ENCODE measurements around the gene SLC35A2. TPM values are rescaled to one million over a fixed set of nuclear protein-coding genes. Genes with fewer than 3 reads are reported as not detected.

SLC35A2 gene
- polyA plus RNA-seq (2012; ENCODE audit: low read depth, missing spikeins): 13.9 TPM

DNA sequence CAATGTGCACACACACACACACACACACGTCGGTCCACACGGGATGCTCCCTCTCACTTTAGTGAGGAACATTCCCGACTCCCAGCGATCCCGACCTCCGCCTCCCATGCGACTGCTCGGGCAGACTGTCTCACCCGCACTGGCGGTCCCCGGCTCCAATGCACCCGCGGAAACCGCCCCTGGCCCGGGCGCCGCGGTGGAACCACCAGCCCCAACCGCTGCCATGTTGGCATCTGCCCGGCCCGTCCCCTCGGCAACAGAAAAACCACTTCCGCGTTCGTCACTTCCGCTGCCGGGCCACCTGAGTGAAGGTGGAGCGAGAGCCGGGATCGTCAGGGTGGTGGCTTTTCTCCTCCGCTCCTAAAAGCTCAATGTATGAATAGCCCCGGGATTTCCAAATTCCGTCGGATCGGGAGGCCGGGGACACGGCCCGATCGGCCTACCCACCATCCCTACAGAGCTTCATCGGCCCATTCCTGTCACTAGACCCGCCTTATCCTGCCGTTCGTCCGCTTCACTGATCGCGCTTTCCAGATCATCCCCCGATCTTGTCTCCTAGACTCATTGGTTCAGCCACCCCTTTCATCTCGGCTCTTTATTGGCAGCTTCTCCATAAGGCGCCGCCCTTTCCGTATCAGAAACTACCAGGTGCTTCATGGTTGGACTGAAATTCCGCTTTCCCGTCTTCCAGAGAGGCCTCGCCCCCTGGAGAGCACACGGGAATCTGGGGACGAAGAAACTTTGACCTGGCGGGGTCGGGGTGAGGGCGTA is at the start of gene SLC35A2:
Gene SLC35A2 (minus strand): TSS at position 235 of the 771 bp plus-strand sequence. CDS start 10 bp downstream, at position 225.
- DNase-seq (ENCODE audit: insufficient read length, low spot score) (peak; percentile 72), FAIRE-seq (peak; percentile 98)
- TF ChIP-seq POLR2AphosphoS5 (IDR thresholded peaks at IDR 0.05; ENCODE audit: low read depth, low read length) (peak; percentile 89), TAF1 (IDR thresholded peaks at IDR 0.05; ENCODE audit: low read depth, low read length) (peak; percentile 53; the same call in 1 of the 2 replicates), POU2F2 (IDR thresholded peaks at IDR 0.05; ENCODE audit: low read depth, low read length) (peak; percentile 65; the same call in 1 of the 2 replicates), SPI1 (IDR thresholded peaks at IDR 0.05; ENCODE audit: low read depth, low read length) (peak; percentile 42; the same call in 1 of the 2 replicates), POLR2A (IDR thresholded peaks at IDR 0.05; ENCODE audit: low read depth, low read length) (peak; percentile 64; the same call in 1 of the 2 replicates), PAX5 (IDR thresholded peaks at IDR 0.05; ENCODE audit: insufficient read depth, low read length, severe bottlenecking) (no peak)

DNA sequence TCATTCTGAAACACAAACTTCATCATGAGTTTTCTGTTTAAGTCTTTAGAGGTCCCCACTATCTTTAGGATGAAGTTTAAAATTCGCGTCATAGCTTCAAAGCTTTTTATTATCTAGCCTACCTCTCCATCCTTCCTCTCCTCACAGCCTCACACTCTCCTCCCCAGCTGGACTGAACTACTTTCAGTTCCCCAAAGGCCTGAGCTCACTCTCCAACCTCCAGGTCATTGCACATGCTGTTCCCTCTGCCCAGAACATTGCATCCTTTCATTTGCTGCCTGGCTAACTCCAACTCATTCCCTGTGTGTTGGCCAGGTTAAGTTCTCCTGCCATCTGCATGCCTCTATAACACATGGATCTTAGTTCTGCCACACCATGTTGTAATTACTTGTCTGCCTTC is 48.8 kb upstream of the SLC35A2 start:
- TF ChIP-seq SPI1 (IDR thresholded peaks at IDR 0.05; ENCODE audit: low read depth, low read length) (peak; percentile 93), TAF1 (IDR thresholded peaks at IDR 0.05; ENCODE audit: low read depth, low read length) (no peak)
- no peak for DNase-seq (ENCODE audit: insufficient read length, low spot score)
- peak; percentile 89 for FAIRE-seq

DNA sequence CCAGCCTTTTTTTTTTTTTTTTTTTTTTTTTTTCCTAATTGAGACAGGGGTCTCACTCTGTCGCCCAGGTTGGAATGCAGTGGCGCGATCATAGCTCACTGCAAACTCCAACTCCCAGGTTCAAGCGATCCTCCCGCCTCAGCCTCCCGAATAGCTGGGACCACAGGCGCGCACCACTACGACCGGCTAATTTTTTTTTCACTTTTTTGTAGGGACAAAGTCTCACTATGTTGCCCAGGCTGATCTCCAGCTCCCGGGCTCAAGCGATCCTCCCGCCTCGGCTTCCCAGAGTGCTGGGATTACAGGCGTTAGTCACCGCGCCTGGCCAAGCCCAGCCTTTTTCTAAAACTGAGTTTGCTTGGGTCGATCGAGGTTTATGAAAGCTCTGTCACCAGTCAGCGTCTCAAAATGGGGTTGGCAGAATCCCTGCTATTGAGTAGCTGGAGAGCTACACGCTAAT is 47.2 kb upstream of the SLC35A2 start:
- TF ChIP-seq POLR2AphosphoS5 (IDR thresholded peaks at IDR 0.05; ENCODE audit: low read depth, low read length): no peak
- no peak for TF ChIP-seq TAF1 (IDR thresholded peaks at IDR 0.05; ENCODE audit: low read depth, low read length)
- TF ChIP-seq POLR2A (IDR thresholded peaks at IDR 0.05; ENCODE audit: low read depth, low read length): no peak
- TF ChIP-seq SPI1 (IDR thresholded peaks at IDR 0.05; ENCODE audit: low read depth, low read length): no peak
- no peak for TF ChIP-seq POU2F2 (IDR thresholded peaks at IDR 0.05; ENCODE audit: low read depth, low read length)
- no peak for TF ChIP-seq PAX5 (IDR thresholded peaks at IDR 0.05; ENCODE audit: insufficient read depth, low read length, severe bottlenecking)
- FAIRE-seq (no peak), DNase-seq (ENCODE audit: insufficient read length, low spot score) (no peak)

DNA sequence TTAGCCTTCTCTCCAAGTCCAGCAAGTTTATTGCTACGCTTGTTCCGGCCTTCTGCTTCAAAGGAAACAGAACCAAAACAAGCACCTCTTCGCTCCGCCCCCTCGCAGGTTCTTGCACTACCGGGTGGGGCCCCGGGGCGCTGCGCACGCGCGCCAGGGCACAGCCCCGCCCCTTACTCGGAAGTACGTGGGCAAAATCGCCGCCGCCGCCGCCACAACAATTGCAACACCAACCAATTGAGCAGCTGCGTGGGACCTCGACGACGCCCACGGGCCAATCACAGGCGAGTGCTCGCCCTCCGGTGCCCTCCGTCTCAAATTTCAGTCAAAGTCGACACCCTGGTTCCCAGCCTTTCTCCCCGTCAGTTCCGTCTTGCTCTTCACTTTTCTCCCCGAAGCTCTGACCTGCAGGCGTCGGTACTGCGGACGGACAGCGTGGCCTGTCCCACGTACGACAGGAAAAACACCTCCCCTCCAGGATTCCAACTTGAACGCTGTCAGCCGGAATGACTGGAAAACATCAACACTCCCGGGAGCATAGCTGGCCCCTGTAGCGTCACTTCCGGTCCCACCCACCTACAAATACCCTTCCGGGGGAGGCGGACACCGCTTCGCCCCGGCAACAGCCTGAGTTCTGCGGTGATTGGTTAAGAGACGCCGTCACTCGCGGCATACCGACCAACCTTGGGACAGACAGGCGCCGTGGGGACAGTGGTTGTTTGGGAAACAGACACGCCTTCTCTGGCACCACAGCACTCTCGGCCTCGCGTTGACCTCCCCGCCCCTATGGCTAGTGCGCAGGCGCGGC is 46.6 kb upstream of the SLC35A2 start:
- FAIRE-seq (peak; percentile 100), DNase-seq (ENCODE audit: insufficient read length, low spot score) (peak; percentile 74)
- no peak for TF ChIP-seq SPI1 (IDR thresholded peaks at IDR 0.05; ENCODE audit: low read depth, low read length)
- TF ChIP-seq POU2F2 (IDR thresholded peaks at IDR 0.05; ENCODE audit: low read depth, low read length): no peak
- TF ChIP-seq TAF1 (IDR thresholded peaks at IDR 0.05; ENCODE audit: low read depth, low read length): no peak
- TF ChIP-seq PAX5 (IDR thresholded peaks at IDR 0.05; ENCODE audit: insufficient read depth, low read length, severe bottlenecking): no peak
- peak; percentile 63; the same call in 1 of the 2 replicates for TF ChIP-seq POLR2A (IDR thresholded peaks at IDR 0.05; ENCODE audit: low read depth, low read length)
- peak; percentile 71 for TF ChIP-seq POLR2AphosphoS5 (IDR thresholded peaks at IDR 0.05; ENCODE audit: low read depth, low read length)

GRCh38 chrX:48957477-48957826 is 46.0 kb upstream of the SLC35A2 start, which contains the start of gene OTUD5:
Gene OTUD5 (minus strand): TSS chrX:48957607. CDS start chrX:48957570, 37 bp downstream.
- DNase-seq (ENCODE audit: insufficient read length, low spot score) (peak; percentile 68), FAIRE-seq (no peak)
- TF ChIP-seq PAX5 (IDR thresholded peaks at IDR 0.05; ENCODE audit: insufficient read depth, low read length, severe bottlenecking): no peak
- TF ChIP-seq POLR2AphosphoS5 (IDR thresholded peaks at IDR 0.05; ENCODE audit: low read depth, low read length): no peak
- no peak for TF ChIP-seq SPI1 (IDR thresholded peaks at IDR 0.05; ENCODE audit: low read depth, low read length)
- no peak for TF ChIP-seq TAF1 (IDR thresholded peaks at IDR 0.05; ENCODE audit: low read depth, low read length)
- TF ChIP-seq POU2F2 (IDR thresholded peaks at IDR 0.05; ENCODE audit: low read depth, low read length): no peak
- TF ChIP-seq POLR2A (IDR thresholded peaks at IDR 0.05; ENCODE audit: low read depth, low read length): no peak

DNA sequence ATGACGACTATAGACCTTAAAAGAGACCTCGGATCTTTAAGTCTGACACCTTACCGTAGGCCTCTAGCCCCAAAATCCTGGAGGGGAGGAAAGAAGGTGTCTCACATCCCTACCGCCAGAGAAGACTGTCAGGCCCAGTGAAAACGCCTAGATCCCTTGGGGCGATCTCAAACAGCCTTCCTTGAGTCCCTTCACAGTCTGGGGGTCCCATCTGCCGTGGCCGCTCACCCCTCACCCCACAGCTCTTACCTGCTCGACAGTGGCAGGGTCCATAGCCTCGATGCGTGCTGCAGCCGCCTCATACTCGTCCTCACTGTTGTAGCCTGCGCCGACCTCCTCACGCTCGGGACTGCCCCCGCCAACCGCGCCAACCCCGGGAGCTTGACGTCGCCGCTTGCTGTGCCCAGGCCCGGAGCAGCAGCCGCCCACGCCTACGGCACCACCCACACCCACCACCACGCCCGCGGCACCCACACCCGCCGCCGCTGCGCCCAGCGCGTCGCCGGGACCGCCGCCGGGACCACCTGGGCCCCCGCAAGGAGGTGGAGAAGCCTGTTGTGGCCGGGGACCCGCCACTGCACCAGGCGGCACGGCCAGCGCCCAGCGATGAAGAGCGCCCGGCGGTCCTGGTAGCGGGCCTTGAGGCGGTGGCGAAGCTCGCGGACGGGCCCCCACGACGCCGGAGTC is 45.4 kb upstream of the SLC35A2 start:
- DNase-seq (ENCODE audit: insufficient read length, low spot score) (no peak), FAIRE-seq (peak; percentile 94)
- TF ChIP-seq PAX5 (IDR thresholded peaks at IDR 0.05; ENCODE audit: insufficient read depth, low read length, severe bottlenecking): no peak
- no peak for TF ChIP-seq POU2F2 (IDR thresholded peaks at IDR 0.05; ENCODE audit: low read depth, low read length)
- TF ChIP-seq SPI1 (IDR thresholded peaks at IDR 0.05; ENCODE audit: low read depth, low read length): no peak
- no peak for TF ChIP-seq TAF1 (IDR thresholded peaks at IDR 0.05; ENCODE audit: low read depth, low read length)
- TF ChIP-seq POLR2A (IDR thresholded peaks at IDR 0.05; ENCODE audit: low read depth, low read length): no peak
- no peak for TF ChIP-seq POLR2AphosphoS5 (IDR thresholded peaks at IDR 0.05; ENCODE audit: low read depth, low read length)

GRCh38 chrX:48948589-48948988 is 37.1 kb upstream of the SLC35A2 start:
- FAIRE-seq (no peak), DNase-seq (ENCODE audit: insufficient read length, low spot score) (no peak)
- TF ChIP-seq POLR2AphosphoS5 (IDR thresholded peaks at IDR 0.05; ENCODE audit: low read depth, low read length): no peak
- TF ChIP-seq TAF1 (IDR thresholded peaks at IDR 0.05; ENCODE audit: low read depth, low read length): no peak
- TF ChIP-seq PAX5 (IDR thresholded peaks at IDR 0.05; ENCODE audit: insufficient read depth, low read length, severe bottlenecking): no peak
- TF ChIP-seq POLR2A (IDR thresholded peaks at IDR 0.05; ENCODE audit: low read depth, low read length): no peak
- no peak for TF ChIP-seq SPI1 (IDR thresholded peaks at IDR 0.05; ENCODE audit: low read depth, low read length)
- no peak for TF ChIP-seq POU2F2 (IDR thresholded peaks at IDR 0.05; ENCODE audit: low read depth, low read length)

DNA sequence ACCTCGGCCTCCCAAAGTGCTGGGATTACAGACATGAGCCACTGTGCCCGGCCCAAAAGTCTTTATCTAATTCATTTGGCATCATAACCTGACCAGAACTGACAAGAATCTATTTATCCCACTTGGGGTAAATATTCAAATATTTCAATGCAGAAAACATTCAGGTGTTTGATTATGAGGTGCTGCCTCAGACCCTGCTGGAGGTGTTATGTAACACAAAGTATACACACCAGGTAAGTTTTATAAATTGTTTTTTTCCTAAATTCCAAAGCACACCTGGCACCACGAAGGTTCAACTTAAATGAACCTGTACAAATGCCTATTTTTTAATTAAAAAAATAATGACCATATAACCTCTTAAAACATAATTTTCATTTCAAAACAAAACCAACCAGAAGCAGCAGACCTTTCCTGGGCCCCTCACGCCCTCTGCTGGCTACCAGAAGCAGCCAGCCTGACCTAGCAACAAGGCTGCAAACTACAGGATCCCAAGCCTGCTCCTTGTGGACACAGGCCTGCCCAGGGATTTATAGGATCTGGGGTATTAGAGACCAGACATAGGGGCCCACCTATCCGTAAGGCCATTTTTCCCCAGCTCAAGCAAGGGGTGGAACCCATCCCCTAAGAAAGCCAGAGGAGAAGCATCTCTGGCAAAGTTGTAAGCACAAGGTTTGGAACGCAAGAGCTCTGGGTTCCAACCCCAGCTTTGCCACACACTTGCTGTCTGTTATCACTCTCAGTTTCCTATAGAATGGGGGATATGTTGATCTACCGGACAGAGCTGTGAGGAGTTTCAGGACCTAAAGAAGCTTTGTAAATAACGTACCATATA is 34.3 kb upstream of the SLC35A2 start:
- FAIRE-seq: peak; percentile 80
- no peak for DNase-seq (ENCODE audit: insufficient read length, low spot score)
- no peak for TF ChIP-seq POU2F2 (IDR thresholded peaks at IDR 0.05; ENCODE audit: low read depth, low read length)
- TF ChIP-seq PAX5 (IDR thresholded peaks at IDR 0.05; ENCODE audit: insufficient read depth, low read length, severe bottlenecking): no peak
- TF ChIP-seq POLR2A (IDR thresholded peaks at IDR 0.05; ENCODE audit: low read depth, low read length): no peak
- TF ChIP-seq TAF1 (IDR thresholded peaks at IDR 0.05; ENCODE audit: low read depth, low read length): no peak
- no peak for TF ChIP-seq POLR2AphosphoS5 (IDR thresholded peaks at IDR 0.05; ENCODE audit: low read depth, low read length)
- TF ChIP-seq SPI1 (IDR thresholded peaks at IDR 0.05; ENCODE audit: low read depth, low read length): no peak

Data from GM12891 (cell line).